K562 (cell line): ENCODE data around the gene PBX1. TPM values are rescaled to one million over a fixed set of nuclear protein-coding genes. Genes with fewer than 3 reads are reported as not detected.

ENCODE experiments used
- BCOR ChIP-seq: fragments of 450-650 bp; IDR thresholded peaks from 2 replicates; pipeline ENCODE4 v1.6.1; 2016
- HNRNPL ChIP-seq: fragments of 200-400 bp; formaldehyde crosslinking; IDR thresholded peaks from 2 replicates; pipeline ENCODE4 v1.6.1; 2017; ENCODE audit warnings: low read depth, mild to moderate bottlenecking, low read length
- KHSRP ChIP-seq: fragments of 450-650 bp; IDR thresholded peaks from 2 replicates; pipeline ENCODE4 v1.6.1; 2017
- MAFG ChIP-seq: fragments of 450-650 bp; conservative IDR thresholded peaks from 2 replicates; pipeline ENCODE4 v1.6.1; 2016; ENCODE audit warnings: missing genetic modification characterization, missing compliant biosample characterization
- MTA2 ChIP-seq: fragments of 450-650 bp; IDR thresholded peaks from 2 replicates; pipeline ENCODE4 v1.6.1; 2016; ENCODE audit warnings: low read depth
- NCOA1 ChIP-seq: fragments of 450-650 bp; IDR thresholded peaks from 2 replicates; pipeline ENCODE4 v1.6.1; 2016; ENCODE audit warnings: low read depth
- SNIP1 ChIP-seq: fragments of 450-650 bp; IDR thresholded peaks from 2 replicates; pipeline ENCODE4 v1.7.1; 2017; ENCODE audit warnings: low read depth, mild to moderate bottlenecking
- SRSF7 ChIP-seq: fragments of 200-400 bp; formaldehyde crosslinking; optimal IDR thresholded peaks from 2 replicates; pipeline ENCODE3; 2017; ENCODE audit warnings: mild to moderate bottlenecking, low read depth, low read length
- ZNF175 ChIP-seq: fragments of 200-800 bp; sonication (Bioruptor generic); IDR thresholded peaks from 2 replicates; pipeline ENCODE4 v1.6.1; 2016; ENCODE audit warnings: low read depth, mild to moderate bottlenecking, missing genetic modification characterization, missing compliant biosample characterization
- ZNF384 ChIP-seq: IDR thresholded peaks from 2 replicates; pipeline ENCODE4 v1.6.1; 2012; ENCODE audit warnings: low read depth, low read length, improper control_type of control experiment
- polyA plus RNA-seq, 8 experiments: library from polyadenylated mRNA; depleted of rRNA in 4 of 8; stranded (reverse) in 5 of 8; unstranded in 3 of 8; fragments of >200 nt; fragmentation: Nextera tagmentation in 2 of 8; fragmentation: Illumina TruSeq in 1 of 8; extraction: Ambion mirVana in 2 of 8; extraction: Trizol in 1 of 8; gene quantifications; 2 replicates each; pipeline versions ENCODE4 v1.2.1 to v1.2.3, GENCODE V29; 2011 to 2014; ENCODE audit warnings: inconsistent platforms in 1 of 8, missing spikeins in 1 of 8
- total RNA-seq, 7 experiments: library from RNA; depleted of rRNA in 6 of 7; stranded (reverse); fragments of >200 nt in 6 of 7; fragmentation: Illumina TruSeq in 2 of 7; extraction: Trizol in 2 of 7; gene quantifications; 2 replicates each; pipeline versions ENCODE4 v1.2.1 to v1.2.3, GENCODE V29; 2011 to 2021; ENCODE audit warnings: low replicate concordance in 1 of 7
- TF ChIP-seq, protein P1 (sequence below): fragments of 150-350 bp; conservative IDR thresholded peaks from 2 replicates; pipeline ENCODE4 v1.6.1; 2014; ENCODE audit warnings: low read length
- TF ChIP-seq, protein P2 (sequence below): fragments of 250-450 bp; sonication (Bioruptor Pico); IDR thresholded peaks from 2 replicates; pipeline ENCODE4 v1.5.0; 2020; ENCODE audit warnings: mild to moderate bottlenecking

Gene PBX1
- total and polyA plus RNA-seq, 9 of the 15 experiments (the other 6 are each of a cell fraction or from before 2014, with no cell fraction given): 0.03 to 0.62 (median 0.17) TPM

DNA sequence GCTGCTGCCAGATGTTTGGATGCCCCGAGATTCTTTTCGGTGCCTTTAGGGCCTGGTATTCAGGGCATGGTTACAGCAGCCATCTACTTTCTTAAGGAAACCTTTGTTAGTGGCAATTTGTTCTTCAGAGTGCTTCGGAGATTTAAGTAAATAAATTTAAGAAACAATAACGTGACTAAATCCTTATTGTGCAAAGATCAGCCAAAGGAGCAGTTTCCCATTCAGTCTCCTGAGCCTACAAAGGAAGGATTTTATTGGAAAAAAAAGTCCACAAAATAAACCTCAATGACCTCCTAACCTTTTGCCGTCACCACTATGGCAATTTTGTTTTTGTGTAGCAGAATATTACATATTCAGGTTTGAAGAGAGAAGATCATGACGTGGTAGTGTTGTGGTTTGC lies 231.1 kb downstream of the PBX1 start (continued):
- TF ChIP-seq MAFG (no peak), BCOR (no peak), SNIP1 (no peak), ZNF384 (no peak), MTA2 (no peak), SRSF7 (no peak), ZNF175 (CRISPR knock-in tag) (no peak), NCOA1 (no peak), HNRNPL (no peak), KHSRP (no peak)
- TF ChIP-seq, protein P1, sequence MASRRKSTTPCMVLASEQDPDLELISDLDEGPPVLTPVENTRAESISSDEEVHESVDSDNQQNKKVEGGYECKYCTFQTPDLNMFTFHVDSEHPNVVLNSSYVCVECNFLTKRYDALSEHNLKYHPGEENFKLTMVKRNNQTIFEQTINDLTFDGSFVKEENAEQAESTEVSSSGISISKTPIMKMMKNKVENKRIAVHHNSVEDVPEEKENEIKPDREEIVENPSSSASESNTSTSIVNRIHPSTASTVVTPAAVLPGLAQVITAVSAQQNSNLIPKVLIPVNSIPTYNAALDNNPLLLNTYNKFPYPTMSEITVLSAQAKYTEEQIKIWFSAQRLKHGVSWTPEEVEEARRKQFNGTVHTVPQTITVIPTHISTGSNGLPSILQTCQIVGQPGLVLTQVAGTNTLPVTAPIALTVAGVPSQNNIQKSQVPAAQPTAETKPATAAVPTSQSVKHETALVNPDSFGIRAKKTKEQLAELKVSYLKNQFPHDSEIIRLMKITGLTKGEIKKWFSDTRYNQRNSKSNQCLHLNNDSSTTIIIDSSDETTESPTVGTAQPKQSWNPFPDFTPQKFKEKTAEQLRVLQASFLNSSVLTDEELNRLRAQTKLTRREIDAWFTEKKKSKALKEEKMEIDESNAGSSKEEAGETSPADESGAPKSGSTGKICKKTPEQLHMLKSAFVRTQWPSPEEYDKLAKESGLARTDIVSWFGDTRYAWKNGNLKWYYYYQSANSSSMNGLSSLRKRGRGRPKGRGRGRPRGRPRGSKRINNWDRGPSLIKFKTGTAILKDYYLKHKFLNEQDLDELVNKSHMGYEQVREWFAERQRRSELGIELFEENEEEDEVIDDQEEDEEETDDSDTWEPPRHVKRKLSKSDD: no peak
- TF ChIP-seq, protein P2, sequence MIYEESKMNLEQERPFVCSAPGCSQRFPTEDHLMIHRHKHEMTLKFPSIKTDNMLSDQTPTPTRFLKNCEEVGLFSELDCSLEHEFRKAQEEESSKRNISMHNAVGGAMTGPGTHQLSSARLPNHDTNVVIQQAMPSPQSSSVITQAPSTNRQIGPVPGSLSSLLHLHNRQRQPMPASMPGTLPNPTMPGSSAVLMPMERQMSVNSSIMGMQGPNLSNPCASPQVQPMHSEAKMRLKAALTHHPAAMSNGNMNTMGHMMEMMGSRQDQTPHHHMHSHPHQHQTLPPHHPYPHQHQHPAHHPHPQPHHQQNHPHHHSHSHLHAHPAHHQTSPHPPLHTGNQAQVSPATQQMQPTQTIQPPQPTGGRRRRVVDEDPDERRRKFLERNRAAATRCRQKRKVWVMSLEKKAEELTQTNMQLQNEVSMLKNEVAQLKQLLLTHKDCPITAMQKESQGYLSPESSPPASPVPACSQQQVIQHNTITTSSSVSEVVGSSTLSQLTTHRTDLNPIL (CRISPR knock-in tag): no peak
